Thyroid gland (tissue), 4 donors: ENCODE measurements around the gene HM13. TPM values are rescaled to one million over a fixed set of nuclear protein-coding genes. Genes with fewer than 3 reads are reported as not detected.
"Not testable (repeated sequence)": the region's sequence is repeated elsewhere in the genome, so short reads cannot be mapped to it uniquely, and the experiment has no call there.

Experiments used
- DNase-seq, 2 donors: peaks; one replicate each; pipeline ENCODE4 v3.0.0-alpha.2; 2019
- H3K27ac ChIP-seq, 3 donors: fragments of 200-600 bp; sonication (generic); 1 replicate in 2 of 3; 2 replicates in 1 of 3; pipeline ENCODE4 v1.5.1; 2016 to 2019; ENCODE audit warnings: mild to moderate bottlenecking in 1 of 3, moderate library complexity in 1 of 3
- H3K27me3 ChIP-seq: fragments of 200-600 bp; sonication (generic); one replicate; pipeline ENCODE4 v1.5.1; 2019
- H3K36me3 ChIP-seq, 2 donors: fragments of 200-600 bp; sonication (generic); one replicate each; pipeline ENCODE4 v1.5.1; 2016 to 2019
- H3K4me1 ChIP-seq, 2 donors: fragments of 200-600 bp; sonication (generic); one replicate each; pipeline ENCODE4 v1.5.1; 2017 to 2019
- H3K4me3 ChIP-seq, 3 donors: fragments of 200-600 bp; sonication (generic); replicated peaks in 1 of 3; 1 replicate in 2 of 3; 2 replicates in 1 of 3; pipeline ENCODE4 v1.5.1; 2016; ENCODE audit warnings: mild to moderate bottlenecking in 1 of 3
- H3K9me3 ChIP-seq: fragments of 200-600 bp; sonication (generic); one replicate; pipeline ENCODE4 v1.5.1; 2017
- POLR2A ChIP-seq, 2 donors: fragments of 450-650 bp; IDR thresholded peaks; one replicate each; pipeline ENCODE4 v1.6.1; 2017; ENCODE audit warnings: antibody characterized with exemption in 2 of 2, mild to moderate bottlenecking in 2 of 2, moderate library complexity in 1 of 2
- WGBS, 2 donors: methylation state at CpG; one replicate each; pipeline ENCODE4 v1.1.5; 2017; 5-methylcytosine and 5-hydroxymethylcytosine counted together
- intact Hi-C: fragments of 100-400 bp; cut with DNase I; formaldehyde crosslinking; loops from one replicate; pipeline ENCODE4 v1.15.1; 2023
- total RNA-seq, 4 donors: library from RNA; depleted of rRNA; stranded (reverse); fragments of >200 nt; gene quantifications; one replicate each; pipeline ENCODE4 v1.2.3, GENCODE V29; 2016
- TF ChIP-seq, protein P1 (sequence below), 6 experiments: fragments of 200-600 bp in 3 of 6; fragments of 450-650 bp in 3 of 6; sonication (generic) in 3 of 6; IDR thresholded peaks; one replicate each; pipeline ENCODE4 v1.5.1; 2016 to 2019; ENCODE audit warnings: antibody characterized with exemption in 6 of 6, mild to moderate bottlenecking in 2 of 6, inconsistent platforms in 1 of 6, moderate library complexity in 1 of 6

HM13 gene
- total RNA-seq, 4 donors from 2014 or later, result 82.8 to 136 (median 111) TPM

DNA sequence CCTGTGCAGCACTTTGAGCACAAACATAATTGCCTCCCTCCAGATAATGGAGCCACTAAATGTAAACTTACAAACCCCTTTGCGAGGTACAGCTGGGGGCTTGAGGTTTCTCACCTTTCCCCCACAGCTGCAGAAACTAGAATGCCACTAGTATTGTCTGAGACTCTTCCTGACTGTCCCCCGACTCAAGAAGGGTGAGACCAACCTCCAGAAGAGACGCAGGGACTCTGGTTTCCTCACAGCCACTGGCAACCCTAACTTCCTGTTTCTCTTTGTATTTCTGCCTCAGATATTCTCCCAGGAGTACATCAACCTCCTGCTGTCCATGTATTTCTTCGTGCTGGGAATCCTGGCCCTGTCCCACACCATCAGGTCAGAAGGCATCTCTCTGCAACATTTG is 23.6 kb downstream of the HM13 start:
- peaks cover 0 to 4% of the 10 kb centered on the region in 2 donors for H3K4me1 ChIP-seq
- no peak for DNase-seq
- no peaks in the 10 kb centered on the region for H3K9me3 ChIP-seq
- no peak overlapping the region for H3K4me3 ChIP-seq
- 74 to 93% methylated on average over 4 of the region's 4 CpGs for WGBS, 2 donors
- peaks cover 42 to 47% of the 10 kb centered on the region in 2 donors for H3K36me3 ChIP-seq
- no peak for TF ChIP-seq POLR2A (IDR thresholded peaks at IDR 0.05)
- TF ChIP-seq, protein P1, sequence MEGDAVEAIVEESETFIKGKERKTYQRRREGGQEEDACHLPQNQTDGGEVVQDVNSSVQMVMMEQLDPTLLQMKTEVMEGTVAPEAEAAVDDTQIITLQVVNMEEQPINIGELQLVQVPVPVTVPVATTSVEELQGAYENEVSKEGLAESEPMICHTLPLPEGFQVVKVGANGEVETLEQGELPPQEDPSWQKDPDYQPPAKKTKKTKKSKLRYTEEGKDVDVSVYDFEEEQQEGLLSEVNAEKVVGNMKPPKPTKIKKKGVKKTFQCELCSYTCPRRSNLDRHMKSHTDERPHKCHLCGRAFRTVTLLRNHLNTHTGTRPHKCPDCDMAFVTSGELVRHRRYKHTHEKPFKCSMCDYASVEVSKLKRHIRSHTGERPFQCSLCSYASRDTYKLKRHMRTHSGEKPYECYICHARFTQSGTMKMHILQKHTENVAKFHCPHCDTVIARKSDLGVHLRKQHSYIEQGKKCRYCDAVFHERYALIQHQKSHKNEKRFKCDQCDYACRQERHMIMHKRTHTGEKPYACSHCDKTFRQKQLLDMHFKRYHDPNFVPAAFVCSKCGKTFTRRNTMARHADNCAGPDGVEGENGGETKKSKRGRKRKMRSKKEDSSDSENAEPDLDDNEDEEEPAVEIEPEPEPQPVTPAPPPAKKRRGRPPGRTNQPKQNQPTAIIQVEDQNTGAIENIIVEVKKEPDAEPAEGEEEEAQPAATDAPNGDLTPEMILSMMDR (IDR thresholded peaks at IDR 0.05), result no peak
- intact Hi-C loops, result no loop called here
- no peaks in the 10 kb centered on the region for H3K27me3 ChIP-seq
- no peak overlapping the region for H3K27ac ChIP-seq

DNA sequence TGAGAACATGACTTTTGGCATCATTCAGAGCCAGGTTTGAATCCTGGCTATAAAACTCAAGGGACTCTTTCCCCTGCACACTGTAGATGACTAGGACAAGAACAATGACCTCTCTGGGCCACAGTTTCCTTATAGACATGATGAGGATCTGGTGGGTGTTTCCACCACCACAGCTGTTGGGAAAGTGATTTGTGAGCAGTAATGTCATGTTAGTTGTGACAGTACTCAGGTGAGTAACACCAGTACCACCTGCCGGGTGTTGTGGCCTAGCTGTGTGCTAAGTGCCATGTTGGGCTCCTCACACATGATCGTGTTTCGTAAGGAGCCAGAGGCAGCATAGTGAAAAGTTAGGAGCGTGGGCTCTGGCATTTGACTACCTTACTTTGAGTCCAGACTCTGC is 24.1 kb downstream of the HM13 start:
- Histone ChIP-seq H3K9me3 (no peaks in the 10 kb centered on the region), H3K4me1 (peaks cover 0 to 4% of the 10 kb centered on the region in 2 donors), H3K4me3 (no peak overlapping the region), H3K27me3 (no peaks in the 10 kb centered on the region), H3K27ac (no peak overlapping the region), H3K36me3 (peaks cover 42 to 47% of the 10 kb centered on the region in 2 donors)
- TF ChIP-seq POLR2A (IDR thresholded peaks at IDR 0.05), result no peak
- TF ChIP-seq, protein P1 (IDR thresholded peaks at IDR 0.05), result no peak
- intact Hi-C loops, result no loop called here
- 89 to 96% methylated on average over 4 of the region's 4 CpGs for WGBS, 2 donors
- DNase-seq, result no peak

DNA sequence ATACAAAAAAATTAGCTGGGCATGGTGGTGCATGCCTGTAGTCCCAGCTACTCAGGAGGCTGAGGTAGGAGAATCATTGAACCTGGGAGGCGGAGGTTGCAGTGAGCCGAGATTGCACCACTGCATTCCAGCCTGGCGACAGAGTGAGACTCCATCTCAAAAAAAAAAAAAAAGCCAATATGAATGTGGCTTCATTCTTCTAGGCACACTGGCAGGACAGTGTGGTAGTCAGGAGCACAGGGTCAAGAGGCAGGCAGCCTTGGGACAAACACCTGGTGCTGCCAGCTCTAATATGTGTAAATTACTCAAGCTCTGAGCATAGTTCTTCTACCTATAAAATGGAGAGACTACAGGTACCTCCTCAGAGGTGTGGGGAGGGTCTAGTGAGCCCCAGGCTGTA is 25.4 kb downstream of the HM13 start:
- peaks cover 35 to 36% of the 10 kb centered on the region in 2 donors for H3K36me3 ChIP-seq
- 95 to 97% methylated on average over 3 of the region's 3 CpGs for WGBS, 2 donors
- DNase-seq, result not testable (repeated sequence)

DNA sequence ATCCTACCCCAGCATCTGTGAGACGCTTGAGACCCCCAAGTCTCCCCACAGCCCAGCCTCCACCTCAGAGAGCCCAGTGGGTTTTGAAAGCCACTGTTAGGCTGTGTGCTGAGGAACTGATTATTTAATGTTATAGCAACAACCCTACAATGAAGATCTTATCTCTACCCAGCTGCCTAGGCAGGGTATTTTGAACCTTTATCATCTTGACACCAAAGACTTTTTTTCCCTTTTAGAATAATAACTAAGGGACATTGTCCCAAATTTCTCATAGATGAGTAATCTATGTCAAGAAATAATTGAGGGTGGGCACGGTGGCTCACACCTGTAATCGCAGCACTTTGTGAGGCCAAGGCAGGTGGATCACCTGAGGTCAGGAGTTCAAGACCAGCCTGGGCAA is 26.2 kb downstream of the HM13 start:
- Histone ChIP-seq H3K36me3 (peaks cover 34 to 35% of the 10 kb centered on the region in 2 donors), H3K27me3 (no peaks in the 10 kb centered on the region), H3K4me3 (no peak overlapping the region), H3K27ac (no peak overlapping the region), H3K4me1 (peaks cover 4 to 15% of the 10 kb centered on the region in 2 donors), H3K9me3 (no peaks in the 10 kb centered on the region)
- WGBS, 2 donors, result 87 to 95% methylated on average over 3 of the region's 3 CpGs
- TF ChIP-seq, protein P1 (IDR thresholded peaks at IDR 0.05), result no peak
- TF ChIP-seq POLR2A (IDR thresholded peaks at IDR 0.05), result no peak
- intact Hi-C loops, result no loop called here
- no peak for DNase-seq

More for the DNA sequence above, 25.4 kb downstream of the HM13 start:
- H3K4me3 ChIP-seq, H3K4me1 ChIP-seq, H3K9me3 ChIP-seq, H3K27ac ChIP-seq, H3K27me3 ChIP-seq, intact Hi-C loops: not testable (repeated sequence)

DNA sequence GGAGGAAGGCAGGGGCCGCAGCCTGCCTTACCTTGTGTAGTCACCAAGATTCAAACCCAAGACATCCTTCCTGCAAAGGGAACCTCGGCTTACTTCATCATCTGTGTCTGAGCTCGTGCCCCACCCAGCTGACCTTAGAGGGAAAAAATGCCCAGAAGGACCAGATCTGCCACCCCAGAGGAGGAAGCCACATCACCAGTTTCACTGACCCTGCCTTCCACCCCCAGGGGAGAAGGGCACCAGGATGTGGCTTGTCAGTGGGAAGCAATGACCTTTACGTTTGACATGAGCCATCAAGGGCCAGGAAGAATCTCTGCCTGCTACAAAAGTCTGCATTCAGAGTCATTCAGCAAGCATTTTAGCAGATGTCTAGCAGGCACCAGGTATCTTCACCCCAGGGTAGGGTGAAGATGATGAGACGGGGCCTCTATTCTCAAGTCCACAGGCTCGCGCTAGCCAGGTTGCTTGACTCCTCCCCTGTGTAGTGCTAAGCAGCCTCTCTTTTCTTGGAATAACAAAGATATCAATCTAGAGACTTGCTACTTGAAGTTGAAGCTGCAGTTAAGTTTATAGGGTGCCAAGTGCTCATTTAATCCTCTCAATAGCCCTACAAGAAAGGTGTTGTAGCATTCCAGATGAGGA is 28.1 kb downstream of the HM13 start:
- intact Hi-C loops, result no loop called here
- H3K27me3 ChIP-seq, result no peaks in the 10 kb centered on the region
- peaks cover 11 to 28% of the 10 kb centered on the region in 2 donors for H3K4me1 ChIP-seq
- DNase-seq, result no peak
- H3K27ac ChIP-seq, result peak overlapping the region in 2 of 3 donors; percentile 14 to 19
- no peaks in the 10 kb centered on the region for H3K9me3 ChIP-seq
- 77 to 79% methylated on average over 7 of the region's 7 CpGs for whole genome bisulfite sequencing, 2 donors
- H3K4me3 ChIP-seq, result no peak overlapping the region
- peaks cover 29 to 31% of the 10 kb centered on the region in 2 donors for H3K36me3 ChIP-seq
- no peak for TF ChIP-seq POLR2A (IDR thresholded peaks at IDR 0.05)
- TF ChIP-seq, protein P1 (IDR thresholded peaks at IDR 0.05), result no peak
